ENCODE data around the gene FCRLB.
"Not testable (repeated sequence)": the region's sequence is repeated elsewhere in the genome, so short reads cannot be mapped to it uniquely, and the experiment has no call there.

FCRLB gene

GRCh38 chr1:161720956-161721737, at the start of gene FCRLB:
TSS of gene FCRLB (plus strand) at chr1:161721544. CDS start at chr1:161722673, 1,129 bp downstream.
- no peak for DNase-seq

- DNase-seq: not testable (repeated sequence)
Observed at GRCh38 chr1:161673437-161673836, 47.9 kb upstream of the FCRLB start.

DNA sequence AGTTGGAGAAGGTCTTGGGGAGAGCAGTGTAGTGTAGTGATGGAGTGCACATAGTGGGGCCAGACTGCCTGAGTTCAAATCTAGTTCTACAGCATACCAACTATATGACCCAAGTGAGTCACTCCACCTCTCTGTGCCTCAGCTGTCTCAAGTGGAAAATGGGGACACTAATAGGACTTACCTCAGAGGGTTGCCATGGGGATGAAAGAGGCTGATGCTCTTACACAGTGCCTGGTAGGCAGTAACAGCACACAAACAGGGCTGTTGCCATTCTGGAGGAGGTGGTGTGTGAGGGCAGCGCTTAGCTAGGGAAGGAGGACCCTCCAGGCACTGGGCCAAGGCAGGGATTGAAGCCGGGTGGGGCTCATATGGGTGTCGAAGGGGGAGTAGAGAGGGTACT, 46.9 kb upstream of the FCRLB start:
- not testable (repeated sequence) for DNase-seq

DNA sequence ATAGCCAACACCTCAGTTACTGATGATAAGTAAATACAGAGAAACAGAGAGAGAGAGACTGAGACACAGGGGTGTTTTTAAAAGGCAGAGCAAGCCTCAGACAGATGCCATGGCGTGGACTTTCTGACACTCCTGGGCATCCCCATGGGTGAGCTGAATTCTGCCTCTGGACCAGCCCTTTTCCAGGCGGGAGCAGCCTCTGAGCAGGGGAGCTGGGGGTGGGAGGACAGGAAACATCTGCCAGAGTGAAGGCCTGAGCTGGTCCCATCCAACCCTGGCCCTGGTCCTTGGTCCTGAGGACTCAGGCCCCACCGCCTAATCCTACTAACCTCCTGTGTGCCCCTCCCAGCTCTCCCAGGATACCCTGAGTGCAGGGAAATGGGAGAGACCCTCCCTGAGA, 46.4 kb upstream of the FCRLB start:
- not testable (repeated sequence) for DNase-seq

DNA sequence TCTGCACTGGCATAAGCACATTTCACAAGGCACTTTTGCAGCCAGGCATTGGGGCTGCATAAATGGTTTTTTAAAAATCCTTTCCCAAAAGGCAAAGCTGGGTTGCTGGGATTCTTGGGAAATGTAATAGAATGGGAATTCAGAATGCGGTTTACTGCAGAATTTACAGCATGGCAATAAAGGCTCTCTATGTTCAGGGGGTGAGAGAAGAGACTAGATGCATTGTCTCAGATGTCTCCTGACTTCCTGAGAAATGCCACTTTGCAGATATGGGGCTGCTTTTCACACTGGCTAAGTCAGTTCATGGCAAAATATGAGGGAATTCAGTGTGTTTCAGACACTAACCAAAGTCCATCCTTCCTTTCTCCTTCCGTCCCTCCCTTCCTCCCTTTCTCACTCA, 44.9 kb upstream of the FCRLB start:
- no peak for DNase-seq

GRCh38 chr1:161676958-161677689, 44.2 kb upstream of the FCRLB start:
- DNase-seq: no peak

DNA sequence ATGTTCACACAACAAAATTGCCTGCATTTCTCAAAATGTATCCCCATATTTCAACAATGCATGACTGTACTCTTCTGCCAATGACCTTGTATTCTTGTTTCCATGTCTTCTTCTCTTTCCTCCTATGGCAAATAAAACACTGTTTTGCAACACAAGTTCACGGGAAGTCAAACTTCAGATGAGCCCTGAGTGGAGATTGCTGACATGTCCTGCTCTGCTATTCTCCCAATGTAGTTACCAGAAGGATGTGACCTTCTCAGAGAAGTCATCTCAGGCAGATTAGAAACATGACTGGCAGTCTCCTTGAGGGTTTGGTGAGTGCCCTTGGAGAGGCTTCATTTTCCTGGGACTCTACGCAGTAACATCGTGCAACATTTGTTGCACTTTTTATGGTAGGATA, 42.8 kb upstream of the FCRLB start:
- DNase-seq: no peak

DNA sequence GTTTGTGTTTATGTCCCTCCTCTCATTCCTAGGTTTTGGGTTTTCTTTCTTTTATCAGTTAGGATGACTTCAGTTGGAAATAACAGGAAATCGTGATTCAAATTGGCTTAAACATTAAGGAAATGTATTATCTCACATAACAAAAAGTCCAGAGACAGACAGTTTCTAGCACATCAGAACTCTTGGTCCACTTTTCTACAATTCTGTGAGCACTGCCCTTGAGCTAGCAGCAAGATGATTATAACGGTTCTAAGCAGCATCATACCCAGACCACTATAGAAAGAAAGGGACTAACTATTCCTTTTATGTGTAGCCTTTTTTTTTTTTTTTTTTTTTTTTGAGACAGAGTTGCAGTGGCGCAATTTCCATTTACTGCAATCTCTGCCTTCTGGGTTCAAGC, 39.5 kb upstream of the FCRLB start:
- no peak for DNase-seq

DNA sequence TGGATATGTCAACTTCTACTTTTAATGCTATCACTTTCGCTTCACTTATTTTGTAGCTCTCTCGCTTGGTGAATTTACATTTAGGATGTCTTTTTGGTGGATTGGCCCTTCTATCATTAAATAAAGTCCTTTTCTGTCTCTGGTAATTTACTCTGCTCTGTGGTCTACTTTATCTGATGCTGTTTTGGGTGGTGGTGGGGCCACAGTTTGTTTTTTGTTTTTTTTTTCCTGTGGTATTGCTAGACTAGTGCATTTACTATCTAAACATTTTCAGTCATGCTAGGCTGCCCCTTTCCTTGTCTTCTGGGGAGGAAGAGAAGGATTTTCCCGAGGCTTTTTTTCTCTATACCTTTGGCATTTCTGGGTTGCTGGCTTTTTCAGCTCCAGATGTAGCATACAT, 32.4 kb upstream of the FCRLB start:
- no peak for DNase-seq

DNA sequence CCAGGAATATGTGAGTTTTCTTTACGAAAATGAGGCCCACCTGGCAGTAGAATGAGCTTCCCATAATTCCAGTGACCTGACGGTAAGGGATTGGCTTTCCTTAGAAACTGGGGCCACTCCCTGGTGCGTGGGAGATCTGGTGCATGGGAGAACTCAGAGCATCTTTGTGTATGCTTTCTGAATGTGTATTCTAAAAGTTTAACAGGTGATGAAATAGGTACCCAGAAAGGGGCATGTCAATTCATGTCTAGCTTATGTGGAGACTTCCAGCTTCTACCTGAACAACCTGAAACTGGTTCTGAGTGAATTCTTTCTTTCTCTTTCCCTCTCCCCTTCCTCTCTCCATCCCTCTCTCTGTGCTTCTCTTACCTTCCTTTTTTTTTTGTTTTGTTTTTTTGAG, 29.5 kb upstream of the FCRLB start:
- no peak for DNase-seq

GRCh38 chr1:161693020-161693712, 28.2 kb upstream of the FCRLB start:
- not testable (repeated sequence) for DNase-seq

GRCh38 chr1:161698302-161698701, 23.0 kb upstream of the FCRLB start:
- not testable (repeated sequence) for DNase-seq

DNA sequence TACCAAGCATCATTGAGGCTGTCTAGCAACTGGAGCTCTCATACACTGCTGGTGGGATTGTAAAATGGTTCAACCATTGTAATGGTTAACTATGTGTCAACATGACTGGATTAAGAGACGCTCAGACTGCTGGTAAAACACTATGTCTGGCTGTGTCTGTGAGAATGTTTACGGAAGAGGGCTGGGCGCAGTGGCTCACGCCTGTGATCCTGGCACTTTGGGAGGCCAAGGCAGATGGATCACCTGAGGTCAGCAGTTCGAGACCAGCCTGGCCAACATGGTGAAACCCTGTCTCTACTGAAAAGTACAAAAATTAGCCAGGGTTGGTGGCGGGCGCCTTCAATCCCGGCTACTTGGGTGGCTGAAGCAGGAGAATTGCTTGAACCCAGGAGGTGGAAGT, 19.1 kb upstream of the FCRLB start:
- no peak for DNase-seq

DNA sequence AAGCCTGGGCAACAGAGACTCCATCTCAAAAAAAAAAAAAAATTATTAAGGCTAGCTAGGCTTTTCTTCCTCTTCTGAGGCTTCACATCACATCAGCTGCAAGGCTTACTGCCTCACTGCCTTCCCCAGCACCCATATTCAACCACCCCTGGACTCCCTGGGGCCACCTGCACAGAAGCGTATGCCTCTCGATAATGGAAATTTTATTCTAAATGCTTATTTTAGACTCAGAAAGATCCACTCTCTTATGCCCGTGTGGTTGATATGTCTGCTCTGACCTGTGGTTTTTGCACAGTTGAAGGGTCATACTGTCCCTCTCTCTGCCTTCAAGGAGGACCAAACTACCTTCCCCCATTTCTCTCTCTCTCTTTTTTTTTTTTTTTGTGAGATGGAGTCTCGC, 15.8 kb upstream of the FCRLB start:
- DNase-seq: no peak

- no peak for DNase-seq
Observed at GRCh38 chr1:161706113-161706481, 15.2 kb upstream of the FCRLB start.

DNA sequence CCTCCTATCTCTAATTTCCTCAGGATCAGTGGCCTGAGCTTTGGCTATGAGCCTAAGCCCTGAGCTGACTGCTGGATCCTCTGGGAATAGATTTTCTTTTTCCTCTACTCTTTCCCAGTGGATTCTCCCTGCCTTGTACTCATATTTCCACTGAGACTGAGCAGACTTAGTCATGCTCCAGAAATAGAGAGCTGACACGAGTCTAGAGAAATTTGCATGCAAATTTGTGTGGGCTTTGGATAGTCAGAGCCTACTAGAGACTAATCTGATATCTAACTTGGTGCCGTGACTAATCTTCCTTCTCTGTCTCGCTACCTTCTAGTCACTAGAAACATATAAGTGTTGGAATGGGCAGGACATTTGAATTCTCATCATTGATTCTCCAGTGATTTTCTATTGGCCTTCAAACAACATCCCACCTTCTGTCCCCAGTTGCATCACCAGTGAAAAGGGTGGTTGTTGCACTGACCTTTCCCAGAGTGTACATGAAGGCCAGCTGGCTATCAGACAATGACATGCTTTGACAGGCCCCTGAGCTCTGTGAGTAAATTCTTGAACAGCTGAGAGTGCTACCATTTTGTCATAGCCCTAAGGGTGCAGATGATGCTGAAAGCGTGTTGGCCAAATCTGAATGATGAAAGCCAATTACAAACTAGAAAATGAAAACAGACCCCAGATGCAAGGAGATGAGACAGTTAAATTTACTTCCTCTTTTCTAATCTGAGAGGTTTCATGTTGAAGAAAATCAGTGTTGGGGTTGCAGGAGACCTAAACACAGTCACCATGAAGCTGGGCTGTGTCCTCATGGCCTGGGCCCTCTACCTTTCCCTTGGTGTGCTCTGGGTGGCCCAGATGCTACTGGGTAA, 14.6 kb upstream of the FCRLB start, which contains the start of gene FCRLA:
FCRLA (plus strand) TSS at position 748 of the 866 bp plus-strand sequence; CDS start at position 784, 36 bp downstream.
- no peak for DNase-seq

DNA sequence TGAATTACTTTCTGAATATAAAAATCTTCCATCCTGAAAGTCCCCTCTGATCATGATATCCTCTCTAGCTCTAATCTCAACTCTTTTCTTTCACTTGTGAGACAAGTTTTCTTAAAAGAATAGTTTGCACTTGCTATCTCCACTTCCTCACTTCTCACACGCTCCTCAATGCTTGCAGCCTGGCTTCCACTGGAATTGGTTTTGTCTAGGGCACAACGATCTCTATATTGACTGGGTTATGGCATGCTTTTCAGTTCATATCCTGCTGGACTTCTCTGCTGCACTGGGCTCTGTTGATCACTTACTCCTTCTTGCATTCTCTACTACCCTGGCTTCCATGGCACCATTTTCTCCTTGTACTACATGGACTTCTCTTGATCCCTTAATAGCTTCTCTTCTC, 13.8 kb upstream of the FCRLB start:
- no peak for DNase-seq

DNA sequence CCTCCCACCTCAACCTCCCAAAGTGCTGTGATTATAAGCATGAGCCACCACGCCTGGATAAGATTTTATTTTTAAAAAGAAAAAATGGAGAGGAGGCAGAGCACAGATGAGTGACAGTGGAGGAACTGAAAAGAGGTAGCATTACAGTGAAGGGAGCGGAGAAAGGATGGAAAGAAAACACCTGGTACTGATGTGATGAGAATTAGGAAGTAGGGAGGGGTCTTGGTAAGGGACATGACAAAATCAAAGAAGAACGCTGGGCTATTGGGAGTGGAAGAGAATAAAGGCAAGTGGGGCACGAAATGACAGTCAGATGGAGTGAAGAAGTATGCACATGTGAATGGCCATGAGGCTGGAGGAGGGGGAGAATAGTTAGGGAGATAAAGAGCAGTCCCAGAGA, 12.0 kb upstream of the FCRLB start:
- no peak for DNase-seq

DNA sequence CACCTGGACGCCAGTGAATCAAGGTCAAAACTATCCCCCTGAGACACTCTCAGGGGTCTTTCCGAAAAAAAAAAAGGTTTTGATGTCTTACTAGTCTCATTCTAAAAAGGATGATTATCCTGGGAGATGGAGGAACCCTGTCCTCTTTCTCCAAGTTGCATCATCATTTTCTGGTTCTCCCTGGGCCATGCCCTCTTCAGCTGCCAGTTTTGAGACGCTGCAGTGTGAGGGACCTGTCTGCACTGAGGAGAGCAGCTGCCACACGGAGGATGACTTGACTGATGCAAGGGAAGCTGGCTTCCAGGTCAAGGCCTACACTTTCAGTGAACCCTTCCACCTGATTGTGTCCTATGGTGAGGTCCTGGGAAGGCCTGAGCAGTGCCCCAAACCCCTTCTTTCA, 10.8 kb upstream of the FCRLB start:
- no peak for DNase-seq

DNA sequence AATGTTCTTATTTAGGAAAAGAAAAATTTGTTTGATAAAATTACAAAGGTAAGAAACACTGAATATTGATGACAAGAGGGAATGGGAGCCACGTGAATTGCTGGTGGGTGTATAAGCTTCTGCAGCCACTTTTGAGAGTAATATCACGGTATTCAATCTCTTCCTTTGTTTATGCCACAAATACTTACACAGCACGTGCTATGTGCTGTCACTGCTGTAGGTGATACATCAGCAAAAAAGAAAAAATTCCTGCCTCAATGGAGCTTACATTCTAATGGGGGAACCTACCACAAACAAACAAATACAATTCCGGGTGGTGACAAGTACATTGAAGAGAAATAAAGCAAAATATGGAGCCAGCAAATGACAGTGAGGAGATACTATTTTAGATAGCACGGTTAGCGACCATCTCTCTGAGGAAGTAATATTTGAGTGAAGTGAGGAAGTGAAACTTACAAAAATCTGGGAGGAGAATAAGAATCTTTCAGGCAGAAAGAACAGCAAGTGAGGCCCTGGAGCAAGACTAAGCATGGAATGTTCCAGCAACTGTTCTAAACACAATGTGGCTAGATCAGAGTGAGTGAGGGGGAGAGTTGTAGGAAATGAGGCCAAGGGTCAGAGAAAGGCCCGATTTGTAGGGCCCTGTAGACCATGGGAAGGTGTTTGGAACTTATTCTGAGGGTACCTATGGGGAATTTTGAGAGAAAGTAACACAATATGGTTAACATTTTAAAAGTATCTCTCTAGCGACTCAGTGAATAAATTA, 2.6 kb upstream of the FCRLB start:
- no peak for DNase-seq

GRCh38 chr1:161719325-161719611, 2.1 kb upstream of the FCRLB start:
- DNase-seq: no peak

GRCh38 chr1:161720422-161720821, 922 bp upstream of the FCRLB start:
- DNase-seq: no peak
